Amniotic epithelial cell (primary cell): Measurements from ENCODE around the gene WDR37.

Source experiments
- DNase-seq: peaks from one replicate; pipeline ENCODE4 v3.0.0-alpha.2; 2010; ENCODE audit warnings: low read depth

WDR37 gene

DNA sequence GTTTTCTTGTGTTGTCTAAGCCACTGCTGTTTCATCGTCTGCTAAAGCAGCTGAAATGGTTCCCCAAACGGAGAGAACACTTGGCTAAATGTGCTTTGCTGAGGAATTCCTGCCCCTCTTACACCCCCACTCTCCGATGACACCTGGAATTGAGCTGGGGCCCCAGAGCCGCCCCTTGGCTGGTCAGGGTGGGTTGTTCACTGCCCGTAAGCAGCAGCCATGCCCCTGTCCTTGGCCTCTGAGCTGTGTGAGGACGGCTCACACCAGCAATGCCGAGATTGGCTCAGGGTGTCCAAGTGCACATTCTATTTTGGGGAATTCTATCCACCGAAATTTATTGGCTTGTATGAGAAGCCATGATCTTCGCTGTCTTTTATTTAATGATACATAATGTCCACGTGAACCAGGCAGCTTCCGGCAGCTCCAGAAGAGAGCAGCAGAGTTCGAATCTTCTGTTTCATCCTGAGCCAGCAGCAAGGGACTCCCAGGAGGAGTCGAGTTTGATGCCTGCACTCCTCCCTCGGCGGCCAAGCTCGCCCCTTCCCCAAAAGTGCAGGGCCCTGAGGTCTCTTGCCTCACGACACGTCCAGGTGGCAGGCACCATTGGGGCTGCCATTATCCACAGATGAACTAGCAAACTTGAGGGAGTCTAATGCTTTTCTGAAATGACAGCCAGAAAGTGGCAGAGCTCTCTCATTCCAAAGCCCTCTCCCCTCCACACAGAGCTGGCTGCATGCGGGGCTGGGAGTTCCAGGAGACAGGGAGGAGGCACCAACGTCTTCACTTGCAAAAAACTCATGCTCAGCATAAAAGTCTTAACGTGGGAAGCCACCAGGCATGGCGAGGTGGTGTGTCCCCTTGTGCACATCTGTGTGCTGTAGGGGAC, 114.0 kb downstream of the WDR37 start:
- no peak for DNase-seq

DNA sequence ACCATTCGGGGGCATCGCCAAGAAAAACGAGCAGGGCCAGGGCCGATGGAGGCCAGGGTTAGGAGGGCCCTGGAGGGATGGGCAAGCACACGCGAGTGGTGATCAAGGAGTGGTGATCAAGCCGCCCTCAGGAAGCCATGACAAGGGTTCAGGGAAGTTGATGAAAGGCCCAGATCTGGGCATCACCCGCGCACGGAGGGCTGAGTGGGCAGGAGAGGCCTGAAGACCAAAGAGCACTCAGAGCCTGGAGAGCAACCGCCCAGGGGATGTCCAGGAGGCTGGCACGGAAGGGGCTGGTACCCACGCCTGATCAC, 114.6 kb downstream of the WDR37 start:
- DNase-seq: no peak

DNA sequence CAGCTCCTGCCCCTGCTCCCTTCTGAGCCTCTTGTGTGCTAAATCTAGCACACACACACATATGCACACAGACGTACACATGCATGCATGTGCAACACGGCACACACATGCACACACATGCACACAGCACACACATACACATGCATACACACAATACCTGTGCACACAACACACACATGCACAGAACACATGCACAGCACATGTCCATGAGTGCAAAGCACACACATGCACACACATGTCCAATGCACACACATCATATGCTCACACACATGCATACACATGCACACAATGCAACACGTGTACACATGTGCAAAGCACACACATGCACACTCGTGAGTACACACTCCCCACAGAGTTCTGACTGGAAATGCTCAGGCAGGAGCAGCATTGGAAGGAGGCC, 115.0 kb downstream of the WDR37 start:
- no peak for DNase-seq

DNA sequence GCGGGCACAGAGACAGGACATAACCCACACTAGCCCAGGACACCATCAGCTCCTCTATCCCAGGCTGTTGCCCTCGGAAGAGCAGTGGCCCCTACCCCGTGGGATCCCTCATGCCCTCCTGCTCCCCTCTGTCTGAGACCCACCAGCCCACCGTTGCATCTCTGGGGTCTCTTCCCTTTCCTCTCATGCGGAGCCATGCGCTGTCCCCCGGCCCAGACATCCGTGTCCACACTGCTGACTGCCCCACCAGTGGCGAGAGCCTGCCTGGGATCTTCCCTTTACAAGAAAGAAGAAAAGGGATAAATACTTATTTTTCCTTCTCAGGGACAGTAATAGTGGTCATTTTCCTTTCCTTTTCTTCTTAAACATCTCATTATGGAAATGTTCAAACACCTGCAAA, 115.4 kb downstream of the WDR37 start:
- no peak for DNase-seq

DNA sequence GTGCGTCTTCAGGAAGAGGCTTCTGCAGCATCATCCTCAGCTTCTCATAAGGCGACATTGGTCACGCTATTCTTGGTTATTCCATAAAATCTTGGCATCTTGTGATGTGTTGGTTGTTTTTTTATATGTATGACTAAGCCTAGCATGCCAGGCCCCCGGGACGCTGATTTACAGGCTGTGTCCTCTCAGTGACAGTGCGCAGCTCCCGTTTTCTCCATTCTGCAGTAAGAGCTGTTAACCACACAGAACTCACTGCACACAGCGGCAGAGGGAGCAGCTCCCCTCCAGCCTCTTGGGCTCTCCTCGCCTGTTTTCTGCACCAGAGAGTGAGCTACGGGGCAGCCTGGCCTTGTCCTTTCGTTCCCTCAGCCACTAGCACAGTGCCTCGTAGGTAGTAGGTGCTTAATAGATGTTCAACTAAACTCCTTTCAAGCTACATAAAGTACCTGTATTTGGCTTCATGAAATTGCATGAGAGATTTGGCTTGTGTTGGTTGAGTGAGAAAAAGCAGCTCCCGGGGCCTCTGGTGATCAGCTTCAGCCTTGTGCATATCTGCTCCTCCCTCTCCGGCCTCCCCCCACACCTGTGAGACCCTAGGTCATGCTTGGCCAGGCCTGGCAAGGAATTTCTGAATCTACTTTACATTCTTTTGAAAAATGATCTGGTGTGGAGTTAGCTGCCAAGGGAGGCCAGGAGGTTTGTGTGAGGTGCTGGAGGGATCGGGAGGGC, 116.2 kb downstream of the WDR37 start:
- DNase-seq: no peak

DNA sequence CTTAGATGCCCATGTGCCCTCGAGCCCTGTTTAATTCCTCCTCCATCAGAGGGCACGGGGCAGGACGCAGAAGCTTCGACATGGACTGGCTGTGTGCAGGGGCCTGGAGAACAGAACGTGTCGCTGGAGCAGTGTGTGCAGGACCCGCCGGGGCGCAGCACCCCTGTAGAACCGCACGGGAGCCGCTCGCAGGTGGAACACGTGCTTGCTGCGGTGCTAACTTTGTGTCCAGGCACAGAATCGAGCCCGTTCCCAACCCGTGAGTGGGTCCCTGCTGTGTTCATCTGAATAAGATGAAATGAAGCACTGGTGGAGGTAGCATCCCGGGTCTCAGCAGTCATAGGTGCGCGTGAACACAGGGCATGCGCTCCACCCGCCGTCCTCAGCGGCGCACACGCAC, 116.9 kb downstream of the WDR37 start:
- no peak for DNase-seq

DNA sequence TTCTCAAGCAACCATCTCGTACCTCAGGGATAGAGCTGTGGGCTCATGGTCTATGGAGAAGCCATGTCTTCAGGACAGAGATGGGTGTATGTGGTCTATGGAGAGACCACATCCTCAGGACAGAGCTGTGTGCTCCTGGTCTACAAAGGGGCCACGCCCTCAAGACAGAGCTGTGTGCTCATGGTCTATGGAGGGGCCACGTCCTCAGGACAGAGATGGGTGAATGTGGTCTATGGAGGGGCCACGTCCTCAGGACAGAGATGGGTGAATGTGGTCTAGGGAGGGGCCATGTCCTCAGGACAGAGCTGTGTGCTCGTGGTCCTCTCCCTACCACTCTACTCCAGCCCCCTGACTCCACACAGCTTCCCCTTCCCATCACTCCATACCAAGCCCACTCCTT, 117.8 kb downstream of the WDR37 start:
- no peak for DNase-seq

DNA sequence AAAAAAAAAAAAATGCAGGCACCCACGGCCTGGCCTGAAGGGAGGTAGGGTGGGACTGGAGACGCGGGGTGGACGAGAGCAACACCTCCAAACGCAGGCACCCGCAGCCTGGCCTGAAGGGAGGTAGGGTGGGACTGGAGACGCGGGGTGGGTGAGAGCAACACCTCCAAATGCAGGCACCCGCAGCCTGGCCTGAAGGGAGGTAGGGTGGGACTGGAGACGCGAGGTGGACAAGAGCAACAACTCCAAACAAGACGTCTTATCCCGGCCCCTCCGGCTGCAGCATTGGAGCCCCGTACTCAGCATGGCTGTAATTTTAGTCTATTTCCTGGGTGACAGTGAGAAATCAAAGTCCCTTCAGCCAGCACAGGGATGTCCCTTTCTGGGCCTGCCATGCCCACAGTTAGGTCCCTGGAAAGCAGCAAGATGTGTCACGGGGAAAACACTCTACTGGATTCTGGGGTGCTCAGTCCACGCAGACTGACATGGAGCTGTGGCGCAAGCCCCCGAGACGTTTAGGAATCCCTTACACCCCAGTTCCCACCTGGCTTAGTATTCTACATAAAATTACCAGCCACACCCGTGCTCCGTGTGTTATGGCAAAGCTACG, 119.9 kb downstream of the WDR37 start:
- DNase-seq: no peak

DNA sequence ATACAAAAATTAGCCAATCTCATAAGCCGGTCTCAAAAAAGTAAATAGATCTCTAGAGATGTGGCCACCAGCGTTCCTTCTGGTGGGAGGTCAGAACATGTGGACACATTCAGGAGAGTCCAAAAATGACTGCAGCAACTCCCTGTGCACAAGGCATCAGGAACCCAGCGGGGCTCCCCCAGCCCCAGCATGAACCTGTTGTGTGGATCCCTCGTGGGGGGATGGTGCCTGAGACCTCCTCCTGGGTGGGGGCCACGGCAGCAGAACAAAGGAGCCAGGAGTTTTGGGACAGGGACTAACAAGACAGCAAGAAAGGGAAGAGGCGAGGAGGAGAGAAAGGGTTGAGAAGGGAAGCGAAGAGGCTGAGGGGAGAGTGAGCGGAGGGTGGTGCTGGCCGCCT, 121.8 kb downstream of the WDR37 start:
- DNase-seq: no peak

DNA sequence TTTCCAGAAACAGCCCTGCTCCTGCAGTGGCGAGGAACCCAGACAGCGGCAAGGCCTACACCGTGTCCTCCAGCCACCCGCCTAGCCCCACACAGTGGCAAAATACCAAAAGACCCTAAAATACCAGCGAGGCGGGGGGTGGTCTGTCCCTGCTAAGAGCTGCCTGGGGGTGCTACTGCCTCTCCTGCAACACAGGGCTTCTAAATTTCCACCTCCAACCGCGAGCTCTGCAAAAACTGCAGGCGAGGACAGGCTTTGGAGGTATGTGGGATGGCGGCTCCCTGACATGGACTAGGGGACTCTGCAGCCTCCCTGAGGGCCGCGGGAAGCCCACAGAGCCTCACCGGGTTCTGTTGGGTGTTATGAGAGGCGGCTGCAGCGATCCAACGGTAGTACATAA, 122.3 kb downstream of the WDR37 start:
- DNase-seq: no peak

DNA sequence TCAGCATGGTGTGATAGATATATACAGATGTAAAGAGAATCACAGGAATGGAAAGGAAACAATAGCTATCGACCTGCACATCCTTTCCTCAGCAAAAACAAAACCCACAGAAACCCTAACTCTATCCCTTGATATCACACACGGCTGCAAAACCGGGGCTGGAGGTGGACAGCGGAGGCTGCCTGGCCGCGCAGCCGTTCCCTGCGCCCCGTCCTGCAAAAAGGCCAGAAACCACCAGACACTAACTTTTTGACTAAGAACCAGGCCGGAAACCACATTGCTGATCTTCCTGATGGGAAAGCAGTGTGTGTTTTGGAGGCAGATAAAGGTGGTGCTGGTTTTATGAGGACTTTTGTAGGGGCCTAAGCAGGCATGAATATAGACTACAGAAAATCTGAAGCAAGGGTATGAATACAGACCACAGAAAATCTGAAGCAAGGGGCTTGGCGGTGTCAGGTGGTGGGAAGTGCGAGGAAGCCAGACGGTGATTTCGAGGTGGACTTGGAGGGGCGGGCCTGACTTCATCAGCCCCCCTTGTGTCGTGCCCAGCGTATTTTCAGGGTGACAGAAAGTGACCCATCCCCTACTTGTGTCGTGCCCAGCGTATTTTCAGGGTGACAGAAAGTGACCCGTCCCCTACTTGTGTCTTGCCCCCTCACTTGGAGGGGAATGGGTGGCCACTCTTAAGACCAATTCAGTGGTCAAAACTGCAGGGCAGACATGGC, 123.3 kb downstream of the WDR37 start:
- no peak for DNase-seq

DNA sequence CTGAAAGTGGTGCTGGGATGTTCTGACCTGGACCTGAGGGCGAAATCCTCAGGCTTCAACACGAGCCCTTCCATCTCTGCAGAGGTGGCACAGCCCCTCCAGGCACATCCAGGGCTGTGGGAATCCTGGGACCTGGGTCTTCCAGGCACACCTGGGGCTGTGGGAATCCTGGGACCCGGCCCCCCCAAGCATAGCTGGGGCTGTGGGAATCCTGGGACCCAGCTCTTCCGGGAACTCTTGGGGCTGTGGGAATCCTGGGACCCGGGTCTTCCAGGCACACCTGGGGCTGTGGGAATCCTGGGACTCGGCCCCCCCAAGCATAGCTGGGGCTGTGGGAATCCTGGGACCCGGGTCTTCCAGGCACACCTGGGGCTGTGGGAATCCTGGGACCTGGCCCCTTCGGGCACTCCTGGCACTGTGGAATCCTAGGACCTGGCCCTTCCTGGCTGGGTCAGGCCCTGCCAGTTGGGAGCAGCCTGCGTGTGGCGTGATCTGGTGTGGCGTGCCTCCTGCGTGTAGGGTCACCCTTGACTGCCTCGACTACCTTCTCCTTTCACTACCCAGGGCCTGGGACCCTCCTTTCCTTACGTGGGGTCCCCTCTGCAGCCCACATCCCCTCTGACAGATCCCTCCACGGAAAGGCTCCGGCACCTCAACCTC, 124.0 kb downstream of the WDR37 start:
- DNase-seq: no peak

DNA sequence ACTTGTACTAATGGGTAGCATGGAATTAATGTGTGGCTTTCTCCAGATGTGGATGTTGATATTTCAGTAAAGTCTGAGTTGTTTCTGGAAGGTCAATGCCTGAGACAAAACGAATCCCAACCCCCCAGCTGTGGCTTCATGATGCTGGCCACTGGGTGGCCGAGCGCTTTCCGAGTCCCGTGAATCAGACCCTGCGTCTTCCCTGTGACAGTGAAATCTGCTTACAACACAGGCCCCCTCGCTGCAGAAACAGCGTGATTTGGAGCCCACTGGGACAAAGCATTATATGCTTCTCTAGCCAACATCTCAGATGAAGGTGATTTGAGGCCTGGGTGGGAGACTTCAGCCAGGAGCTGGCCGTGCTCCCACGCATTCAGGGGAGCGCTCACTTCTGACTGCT, 124.7 kb downstream of the WDR37 start:
- DNase-seq: no peak
